ENCODE results near the gene SPOCK3.

- TF ChIP-seq CTCF (IDR thresholded peaks at IDR 0.05; ENCODE audit: extremely low read depth in 1 of 2, insufficient read depth in 1 of 2, low read depth in 1 of 2, low read length in 2 of 2): no peak
- no peak for TF ChIP-seq POLR2A (IDR thresholded peaks at IDR 0.05; ENCODE audit: low read depth, low read length)
- no peak for TF ChIP-seq POLR2AphosphoS5 (IDR thresholded peaks at IDR 0.05; ENCODE audit: insufficient read depth, low read depth, low read length)
- TF ChIP-seq EZH2 (IDR thresholded peaks at IDR 0.05; ENCODE audit: borderline replicate concordance, low read depth, low read length, severe bottlenecking): no peak
- TF ChIP-seq MAX (IDR thresholded peaks at IDR 0.05; ENCODE audit: insufficient read depth, insufficient read length): no peak
- TF ChIP-seq JUN (IDR thresholded peaks at IDR 0.05; ENCODE audit: borderline replicate concordance, insufficient read depth, insufficient read length, low read depth): no peak
- TF ChIP-seq MYC (IDR thresholded peaks at IDR 0.05; ENCODE audit: low read depth, low read length): no peak
- no peak for TF ChIP-seq GATA2 (IDR thresholded peaks at IDR 0.05; ENCODE audit: insufficient read depth, insufficient read length, low read depth, low read length)
Observed at GRCh38 chr4:166763018-166763417, 471.3 kb downstream of the SPOCK3 start.
